Omental fat pad (tissue), 4 donors: ENCODE results near the gene SCN5A. TPM values are rescaled to one million over a fixed set of nuclear protein-coding genes. Genes with fewer than 3 reads are reported as not detected.

Experiments
- ATAC-seq: fragments of 150-250 bp; one replicate; pipeline ENCODE4 v1.9.1; 2016; ENCODE audit warnings: mild to moderate bottlenecking, moderate library complexity; ENCODE audit not compliant: low FRiP score
- DNase-seq: peaks from one replicate; pipeline ENCODE4 v3.0.0-alpha.2; 2019; ENCODE audit warnings: low spot score
- CTCF ChIP-seq, 3 donors: fragments of 450-650 bp; IDR thresholded peaks; one replicate each; pipeline ENCODE4 v1.5.1; 2016 to 2017; ENCODE audit warnings: antibody characterized with exemption in 3 of 3, mild to moderate bottlenecking in 3 of 3, moderate library complexity in 2 of 3
- total RNA-seq, 4 donors: library from RNA; depleted of rRNA; stranded (reverse); fragments of >200 nt; gene quantifications; one replicate each; pipeline ENCODE4 v1.1.0, GENCODE V29; 2016

Gene SCN5A
- total RNA-seq, 4 donors from 2014 or later: 0.06 to 0.79 (median 0.09) TPM; not detected in 1

GRCh38 chr3:38561746-38562466 is 87.6 kb downstream of the SCN5A start:
- ATAC-seq (no peak), DNase-seq (no peak)
- TF ChIP-seq CTCF (IDR thresholded peaks at IDR 0.05): no peak

- TF ChIP-seq CTCF (IDR thresholded peaks at IDR 0.05): no peak
- ATAC-seq (no peak), DNase-seq (no peak)
Measured at GRCh38 chr3:38560996-38561717, 88.3 kb downstream of the SCN5A start.

GRCh38 chr3:38560284-38560683 is 89.2 kb downstream of the SCN5A start:
- DNase-seq (no peak), ATAC-seq (no peak)
- TF ChIP-seq CTCF (IDR thresholded peaks at IDR 0.05): no peak

GRCh38 chr3:38558864-38559263 is 90.6 kb downstream of the SCN5A start:
- ATAC-seq: no peak
- TF ChIP-seq CTCF (IDR thresholded peaks at IDR 0.05): no peak
- DNase-seq: no peak

- ATAC-seq (no peak), DNase-seq (no peak)
- TF ChIP-seq CTCF (IDR thresholded peaks at IDR 0.05): no peak
Measured at GRCh38 chr3:38556640-38557358, 92.7 kb downstream of the SCN5A start.

- DNase-seq (no peak), ATAC-seq (peak; percentile 30)
- TF ChIP-seq CTCF (IDR thresholded peaks at IDR 0.05): no peak
Measured at GRCh38 chr3:38555926-38556325, 93.6 kb downstream of the SCN5A start.
